Measurements from ENCODE around the gene STAT5A.

GRCh38 chr17:42249681-42250446, 38.4 kb upstream of the STAT5A start:
- TF ChIP-seq CTCF (IDR thresholded peaks at IDR 0.05) (no peak), ZNF121 (CRISPR knock-in tag; IDR thresholded peaks at IDR 0.05) (no peak), MXD4 (CRISPR knock-in tag; IDR thresholded peaks at IDR 0.05; ENCODE audit: borderline replicate concordance) (no peak), ARID4B (CRISPR knock-in tag; IDR thresholded peaks at IDR 0.05; ENCODE audit: borderline replicate concordance) (no peak), IRF2 (CRISPR knock-in tag; IDR thresholded peaks at IDR 0.05; ENCODE audit: borderline replicate concordance, low read depth) (no peak), SP1 (CRISPR knock-in tag; conservative IDR thresholded peaks at IDR 0.05) (no peak)

Measured in WTC11 (cell line).